Left lung (tissue), 10 donors: ENCODE results near the gene LRMDA. TPM values are rescaled to one million over a fixed set of nuclear protein-coding genes. Genes with fewer than 3 reads are reported as not detected.

Source experiments
- ATAC-seq: fragments of 200-7000 bp; cut with Tn5 transposase; one replicate; pipeline ENCODE4 v1.9.1; 2020; ENCODE audit warnings: moderate library complexity
- DNase-seq, 4 donors: peaks; one replicate each; pipeline ENCODE4 v3.0.0-alpha.2; 2013 to 2020
- H3K27ac ChIP-seq, 2 donors: fragments of 200-600 bp; sonication (generic) in 1 of 2; one replicate each; pipeline versions ENCODE4 v1.5.0 to v1.8.0; 2020 to 2021
- H3K27me3 ChIP-seq, 2 donors: fragments of 200-600 bp; sonication (generic) in 1 of 2; one replicate each; pipeline versions ENCODE4 v1.5.0 to v1.8.0; 2020 to 2021
- H3K36me3 ChIP-seq, 2 donors: fragments of 200-600 bp; sonication (generic) in 1 of 2; one replicate each; pipeline versions ENCODE4 v1.5.0 to v1.8.0; 2020 to 2021
- H3K4me1 ChIP-seq, 2 donors: fragments of 200-600 bp; one replicate each; pipeline ENCODE4 v1.8.0; 2021
- H3K4me3 ChIP-seq, 2 donors: fragments of 200-600 bp; sonication (generic) in 1 of 2; one replicate each; pipeline versions ENCODE4 v1.5.0 to v1.8.0; 2020 to 2021; ENCODE audit warnings: mild to moderate bottlenecking in 1 of 2
- H3K9me3 ChIP-seq, 2 donors: fragments of 200-600 bp; sonication (generic) in 1 of 2; one replicate each; pipeline versions ENCODE4 v1.5.0 to v1.8.0; 2020 to 2021
- CTCF ChIP-seq, 2 donors: fragments of 200-600 bp; sonication (generic) in 1 of 2; IDR thresholded peaks; one replicate each; pipeline versions ENCODE4 v1.5.0 to v1.8.0; 2021; ENCODE audit warnings: antibody characterized with exemption in 2 of 2
- intact Hi-C, 2 donors: fragments of 100-400 bp; cut with DNase I; formaldehyde crosslinking; loops; one replicate each; pipeline versions ENCODE4 v1.11.2 to v1.14.2; 2022
- polyA plus RNA-seq, 6 donors: library from polyadenylated mRNA; unstranded; fragments of 120-200 nt; gene quantifications; one replicate each; pipeline ENCODE4 v1.2.1, GENCODE V29; 2013; ENCODE audit not compliant: insufficient read length in 6 of 6
- total RNA-seq, 2 donors: library from RNA; stranded (reverse); fragmentation: NEBNext Ultra II Directional; extraction: Animal tissue kit (Norgen Biotek cat#: 25700); gene quantifications; one replicate each; pipeline ENCODE4 v1.2.1, GENCODE V29; 2021
- donor health status: DM: no; HTN: yes; CAD: no.
- donor health status: DM: no; HTN: no; CAD: no.

LRMDA gene
- total and polyA plus RNA-seq, 8 donors: 13.9 to 23.6 (median 18.7) TPM

- no peak overlapping the region for H3K27ac ChIP-seq
- H3K9me3 ChIP-seq: no peaks in the 10 kb centered on the region
- TF ChIP-seq CTCF (IDR thresholded peaks at IDR 0.05): no peak
- no peaks in the 10 kb centered on the region for H3K27me3 ChIP-seq
- DNase-seq (no peak), ATAC-seq (no peak)
- intact Hi-C loops: no loop called here
- no peak overlapping the region for H3K4me3 ChIP-seq
- no peaks in the 10 kb centered on the region for H3K36me3 ChIP-seq
- no peaks in the 10 kb centered on the region for H3K4me1 ChIP-seq
These were observed 456.7 kb downstream of the LRMDA start for GRCh38 chr10:75887992-75888680.

GRCh38 chr10:75889051-75889450 lies 457.6 kb downstream of the LRMDA start:
- no peak for ATAC-seq
- no peak for DNase-seq
- intact Hi-C loops: no loop called here
- H3K4me3 ChIP-seq: no peak overlapping the region
- no peaks in the 10 kb centered on the region for H3K27me3 ChIP-seq
- H3K4me1 ChIP-seq: no peaks in the 10 kb centered on the region
- TF ChIP-seq CTCF (IDR thresholded peaks at IDR 0.05): no peak
- no peak overlapping the region for H3K27ac ChIP-seq
- H3K9me3 ChIP-seq: no peaks in the 10 kb centered on the region
- H3K36me3 ChIP-seq: no peaks in the 10 kb centered on the region

GRCh38 chr10:75894761-75895160 lies 463.3 kb downstream of the LRMDA start:
- H3K27me3 ChIP-seq: no peaks in the 10 kb centered on the region
- H3K9me3 ChIP-seq: no peaks in the 10 kb centered on the region
- H3K4me1 ChIP-seq: no peaks in the 10 kb centered on the region
- no peak overlapping the region for H3K4me3 ChIP-seq
- DNase-seq: no peak
- intact Hi-C loops: no loop called here
- TF ChIP-seq CTCF (IDR thresholded peaks at IDR 0.05): no peak
- no peak overlapping the region for H3K27ac ChIP-seq
- no peak for ATAC-seq
- H3K36me3 ChIP-seq: no peaks in the 10 kb centered on the region

GRCh38 chr10:75895259-75895658 lies 463.8 kb downstream of the LRMDA start:
- Histone ChIP-seq H3K27ac (no peak overlapping the region), H3K4me3 (no peak overlapping the region), H3K9me3 (no peaks in the 10 kb centered on the region), H3K36me3 (no peaks in the 10 kb centered on the region), H3K4me1 (no peaks in the 10 kb centered on the region), H3K27me3 (no peaks in the 10 kb centered on the region)
- intact Hi-C loops: no loop called here
- ATAC-seq: no peak
- no peak for DNase-seq
- no peak for TF ChIP-seq CTCF (IDR thresholded peaks at IDR 0.05)

- Histone ChIP-seq H3K4me1 (peaks cover 0 to 2% of the 10 kb centered on the region in 2 donors), H3K9me3 (no peaks in the 10 kb centered on the region), H3K36me3 (no peaks in the 10 kb centered on the region), H3K4me3 (no peak overlapping the region), H3K27me3 (no peaks in the 10 kb centered on the region), H3K27ac (no peak overlapping the region)
- no peak for TF ChIP-seq CTCF (IDR thresholded peaks at IDR 0.05)
- intact Hi-C loops: no loop called here
- DNase-seq (no peak), ATAC-seq (no peak)
These were observed 468.5 kb downstream of the LRMDA start for GRCh38 chr10:75899816-75900390.
